Neural progenitor cell (in vitro differentiated cells): ENCODE measurements around the gene SMG6. TPM values are rescaled to one million over a fixed set of nuclear protein-coding genes. Genes with fewer than 3 reads are reported as not detected.

ENCODE experiments used
- DNase-seq: peaks from one replicate; pipeline ENCODE4 v3.0.0-alpha.2; 2016; ENCODE audit warnings: low spot score
- H2AFZ ChIP-seq: fragments of 200-600 bp; sonication (generic); replicated peaks from 2 replicates; pipeline ENCODE4 v1.6.1; 2016; ENCODE audit warnings: antibody characterized with exemption
- H3F3A ChIP-seq: fragments of 200-600 bp; sonication (generic); 2 replicates; pipeline ENCODE4 v1.6.1; 2016; ENCODE audit warnings: antibody characterized with exemption, low read depth
- H3K27ac ChIP-seq: fragments of 200-600 bp; sonication (generic); 2 replicates; pipeline ENCODE4 v1.5.1; 2016; ENCODE audit warnings: mild to moderate bottlenecking
- H3K27me3 ChIP-seq: fragments of 200-600 bp; sonication (generic); 2 replicates; pipeline ENCODE4 v1.6.1; 2016; ENCODE audit warnings: mild to moderate bottlenecking, moderate library complexity
- H3K36me3 ChIP-seq: fragments of 200-600 bp; sonication (generic); 2 replicates; pipeline ENCODE4 v1.5.1; 2016
- H3K4me1 ChIP-seq: fragments of 200-600 bp; sonication (generic); 2 replicates; pipeline ENCODE4 v1.6.1; 2016; ENCODE audit warnings: mixed run types
- H3K4me2 ChIP-seq: fragments of 200-600 bp; sonication (generic); 2 replicates; pipeline ENCODE4 v1.6.1; 2016
- H3K4me3 ChIP-seq: fragments of 200-600 bp; sonication (generic); 2 replicates; pipeline ENCODE4 v1.5.1; 2016
- H3K79me2 ChIP-seq: fragments of 200-600 bp; sonication (generic); 2 replicates; pipeline ENCODE4 v1.6.1; 2016; ENCODE audit warnings: low read depth
- H3K9ac ChIP-seq: fragments of 200-600 bp; sonication (generic); 2 replicates; pipeline ENCODE4 v1.6.1; 2016
- H3K9me3 ChIP-seq: fragments of 200-600 bp; sonication (generic); 2 replicates; pipeline ENCODE4 v1.5.1; 2016; ENCODE audit warnings: low read depth
- H4K20me1 ChIP-seq: fragments of 200-600 bp; sonication (generic); 2 replicates; pipeline ENCODE4 v1.6.1; 2016; ENCODE audit warnings: low read depth
- H3K27ac Mint-ChIP-seq: 3 replicates; pipeline ENCODE4 v1.8.0; 2021; ENCODE audit warnings: mixed read lengths
- H3K27me3 Mint-ChIP-seq: 2 replicates; pipeline ENCODE4 v1.8.0; 2022; ENCODE audit warnings: low read depth, mild to moderate bottlenecking, inconsistent platforms, moderate library complexity, mixed read lengths; ENCODE audit not compliant: insufficient read depth
- H3K36me3 Mint-ChIP-seq: 3 replicates; pipeline ENCODE4 v1.8.0; 2021; ENCODE audit warnings: mixed read lengths
- H3K4me1 Mint-ChIP-seq: 3 replicates; pipeline ENCODE4 v1.8.0; 2021; ENCODE audit warnings: mixed read lengths
- H3K4me3 Mint-ChIP-seq: 3 replicates; pipeline ENCODE4 v1.8.0; 2021; ENCODE audit warnings: mild to moderate bottlenecking, moderate library complexity, mixed read lengths
- H3K9me3 Mint-ChIP-seq: 3 replicates; pipeline ENCODE4 v1.8.0; 2020; ENCODE audit warnings: mixed read lengths
- CTCF ChIP-seq: fragments of 200-600 bp; sonication (generic); IDR thresholded peaks from 2 replicates; pipeline ENCODE4 v1.5.1; 2017; ENCODE audit warnings: antibody characterized with exemption, mild to moderate bottlenecking
- EZH2 ChIP-seq: fragments of 200-600 bp; sonication (generic); IDR thresholded peaks from 2 replicates; pipeline ENCODE4 v1.6.1; 2017; ENCODE audit warnings: antibody characterized with exemption, mild to moderate bottlenecking, moderate library complexity
- EZH2phosphoT487 ChIP-seq: fragments of 200-600 bp; sonication (generic); IDR thresholded peaks from 2 replicates; pipeline ENCODE4 v1.6.1; 2017; ENCODE audit warnings: antibody characterized with exemption
- microRNA counts: library from miRNA; unstranded; fragments of <30 nt; microRNA quantifications from one replicate; lab custom pipeline; 2016
- microRNA-seq: library from miRNA; unstranded; fragments of <30 nt; microRNA quantifications from one replicate; pipeline ENCODE4, GENCODE V29; 2016
- small RNA-seq: library from RNA; depleted of rRNA; stranded (forward); fragments of <200 nt; gene quantifications from one replicate; pipeline ENCODE3, GENCODE V24; 2015
- total RNA-seq: library from RNA; depleted of rRNA; stranded (reverse); fragments of >200 nt; gene quantifications from 2 replicates; pipeline ENCODE4 v1.2.3, GENCODE V29; 2015; ENCODE audit warnings: low replicate concordance

SMG6 gene
- total RNA-seq, 1 donor from 2014 or later: 19.0 TPM

- peaks cover 12% of the 10 kb centered on the region for H3K4me1 ChIP-seq
- DNase-seq: peak; percentile 55
- Mint-ChIP-seq H3K4me1 (peaks cover 35% of the 10 kb centered on the region), H3K27ac (peak overlapping the region; percentile 59), H3K27me3 (peaks cover 16% of the 10 kb centered on the region), H3K9me3 (no peaks in the 10 kb centered on the region), H3K36me3 (no peaks in the 10 kb centered on the region), H3K4me3 (peak overlapping the region; percentile 71)
- TF ChIP-seq EZH2phosphoT487 (no peak), EZH2 (no peak), CTCF (no peak)
- no peak overlapping the region for H3K9ac ChIP-seq
- peaks cover 12% of the 10 kb centered on the region for H4K20me1 ChIP-seq
- no peaks in the 10 kb centered on the region for H3K36me3 ChIP-seq
- H3K9me3 ChIP-seq: no peaks in the 10 kb centered on the region
- H3K4me3 ChIP-seq: peak overlapping the region; percentile 1
- peaks cover 49% of the 10 kb centered on the region for H3K27me3 ChIP-seq
- H3K79me2 ChIP-seq: no peaks in the 10 kb centered on the region
- H3F3A ChIP-seq: peaks cover 15% of the 10 kb centered on the region
- H3K4me2 ChIP-seq: peak overlapping the region; percentile 63
- no peak overlapping the region for H3K27ac ChIP-seq
- no peak overlapping the region for H2AFZ ChIP-seq
Observed at GRCh38 chr17:2011411-2012371, 291.9 kb downstream of the SMG6 start.

MicroRNA genes within 50 kb of the gene (microRNA counts, 767-probe panel; counts per million panel counts)
- microRNA hsa-miR-132-3p (lab: Ali Mortazavi, UCI): 460 counts per million, percentile 90 among the panel's probes with 10 or more counts
- microRNA hsa-miR-212-3p (lab: Ali Mortazavi, UCI): 460 counts per million, percentile 90 among the panel's probes with 10 or more counts

Small RNAs within 50 kb of the gene (microRNA-seq; reads per million reads assigned to microRNA genes)
- gene MIR132 (40.7 reads per million, percentile 65 among the genes with 10 or more reads in this experiment), gene MIR212 (1.6 reads per million)

Small RNAs within 50 kb of the gene (small RNA-seq; reads per million reads assigned to genes)
- gene AC090617.6 (not detected), gene AC090617.7 (not detected), gene AC090617.8 (not detected), gene AC090617.9 (not detected), gene MIR132 (0.66 reads per million, percentile 66 among the genes with 10 or more reads in this experiment), gene MIR212 (0.16 reads per million), gene OVCA2 (not detected), gene RN7SL624P (not detected), gene SNORD91A (633 reads per million, percentile 99 among the genes with 10 or more reads in this experiment), gene SNORD91B (307 reads per million, percentile 99 among the genes with 10 or more reads in this experiment)

Other genes starting within 250 kb of the SMG6 start
- gene HIC1, start 248.7 kb downstream of the SMG6 start, total RNA-seq: 0.62 TPM in 1 of 2 replicates, not detected in the other
- gene SRR, start 165 bp upstream of the SMG6 start, total RNA-seq: 26.4 and 40.9 TPM in 2 replicates
- gene TSR1, start 32.7 kb upstream of the SMG6 start, total RNA-seq: 42.2 and 55.0 TPM in 2 replicates
- 39.0 and 70.7 TPM in 2 replicates for gene SGSM2, start 33.7 kb upstream of the SMG6 start, total RNA-seq
- 2.2 and 11.1 TPM in 2 replicates for gene MNT, start 97.3 kb upstream of the SMG6 start, total RNA-seq
- gene METTL16, start 208.1 kb upstream of the SMG6 start, total RNA-seq: 40.0 and 52.0 TPM in 2 replicates